OCI-LY7 (cell line): ENCODE data around the gene ROMO1. TPM values are rescaled to one million over a fixed set of nuclear protein-coding genes. Genes with fewer than 3 reads are reported as not detected.

Source experiments
- BruUV-seq: library from RNA; stranded (reverse); fragments of 400-500 nt; replicated peaks from 2 replicates; lab custom pipeline; 2021; lab: Mats Ljungman, UMichigan
- CTCF ChIA-PET: fragments of 300-600 bp; sonication (Branson Sonifier 250); formaldehyde crosslinking; loops from one replicate; lab custom pipeline; 2022; ENCODE audit warnings: antibody characterized with exemption; ENCODE audit not compliant: unreplicated experiment; lab: Charles Lee
- POLR2A ChIA-PET: fragments of 300-600 bp; sonication (Branson Sonifier 250); formaldehyde crosslinking; loops from one replicate; lab custom pipeline; 2022; ENCODE audit warnings: antibody characterized with exemption; lab: Charles Lee
- DNase-seq: peaks from one replicate; pipeline ENCODE4 v3.0.0-alpha.2; 2015; ENCODE audit warnings: low spot score
- H2AFZ ChIP-seq: fragments of 200-600 bp; sonication (generic), shearing (Covaris generic); 2 replicates; pipeline ENCODE4 v1.6.1; 2014; ENCODE audit warnings: mild to moderate bottlenecking, antibody characterized with exemption, low read length, moderate library complexity
- H3K27ac ChIP-seq: fragments of 200-600 bp; sonication (generic); 2 replicates; pipeline ENCODE4 v1.5.1; 2014; ENCODE audit warnings: mixed run types, low read depth, mild to moderate bottlenecking, moderate library complexity, low read length, inconsistent platforms; ENCODE audit not compliant: poor library complexity, severe bottlenecking
- H3K36me3 ChIP-seq: fragments of 200-600 bp; sonication (generic); 2 replicates; pipeline ENCODE4 v1.6.1; 2014; ENCODE audit warnings: mild to moderate bottlenecking, antibody characterized with exemption, low read length, moderate library complexity, mixed read lengths; ENCODE audit not compliant: insufficient read depth
- H3K4me1 ChIP-seq: fragments of 200-600 bp; sonication (generic); 2 replicates; pipeline ENCODE4 v1.5.1; 2014; ENCODE audit warnings: mild to moderate bottlenecking, low read length; ENCODE audit not compliant: insufficient read depth, poor library complexity, severe bottlenecking
- H3K4me2 ChIP-seq: fragments of 200-600 bp; sonication (generic); 2 replicates; pipeline ENCODE4 v1.6.1; 2014; ENCODE audit warnings: mild to moderate bottlenecking, low read length
- H3K4me3 ChIP-seq: fragments of 200-600 bp; sonication (generic); 2 replicates; pipeline ENCODE4 v1.5.1; 2014; ENCODE audit warnings: mild to moderate bottlenecking, low read depth, low read length; ENCODE audit not compliant: poor library complexity, severe bottlenecking
- H3K79me2 ChIP-seq: fragments of 200-600 bp; sonication (generic); 2 replicates; pipeline ENCODE4 v1.6.1; 2016; ENCODE audit warnings: low read depth, mild to moderate bottlenecking, low read length, moderate library complexity, mixed read lengths; ENCODE audit not compliant: insufficient read depth
- H3K9me2 ChIP-seq: fragments of 200-600 bp; sonication (generic); 2 replicates; pipeline ENCODE4 v1.6.1; 2016; ENCODE audit warnings: mild to moderate bottlenecking, low read length, mixed read lengths; ENCODE audit not compliant: insufficient read depth
- H3K9me3 ChIP-seq: fragments of 200-600 bp; sonication (generic); 2 replicates; pipeline ENCODE4 v1.6.1; 2014; ENCODE audit warnings: mild to moderate bottlenecking, mixed run types, low read length, mixed read lengths
- H4K20me1 ChIP-seq: fragments of 200-600 bp; sonication (generic); 2 replicates; pipeline ENCODE4 v1.6.1; 2014; ENCODE audit warnings: mild to moderate bottlenecking, antibody characterized with exemption, low read length, moderate library complexity, mixed read lengths; ENCODE audit not compliant: insufficient read depth
- EZH2phosphoT487 ChIP-seq: fragments of 200-600 bp; sonication (generic); IDR thresholded peaks from 2 replicates; pipeline ENCODE4 v1.6.1; 2018; ENCODE audit warnings: low read depth, borderline replicate concordance, mild to moderate bottlenecking, mixed run types, antibody characterized with exemption, low read length, moderate library complexity, mixed read lengths
- intact Hi-C: fragments of 100-400 bp; cut with micrococcal nuclease; formaldehyde crosslinking; loops from one replicate; pipeline ENCODE4 v1.10.0; 2022; ENCODE audit not compliant: unreplicated experiment
- total RNA-seq, 2 experiments: library from RNA; depleted of rRNA in 1 of 2; stranded (reverse); fragments of >200 nt in 1 of 2; shearing (Covaris generic) in 1 of 2; gene quantifications; 2 replicates each; pipeline ENCODE4 v1.2.3, GENCODE V29; 2014 to 2022
- TF ChIP-seq, protein P1 (sequence below): fragments of 200-600 bp; sonication (generic); conservative IDR thresholded peaks from 2 replicates; pipeline ENCODE4 v1.5.1; 2014; ENCODE audit warnings: mild to moderate bottlenecking, antibody characterized with exemption, low read length, moderate library complexity, mixed read lengths

Gene ROMO1
- total RNA-seq, 2 experiments from 2014 or later, result 164 to 393 TPM

- H3K9me2 ChIP-seq, result no peaks in the 10 kb centered on the region
- no peak overlapping the region for H3K27ac ChIP-seq
- H3K4me1 ChIP-seq, result peaks cover 5% of the 10 kb centered on the region
- peaks cover 99% of the 10 kb centered on the region for H3K36me3 ChIP-seq
- TF ChIP-seq EZH2phosphoT487, result no peak
- TF ChIP-seq, protein P1, sequence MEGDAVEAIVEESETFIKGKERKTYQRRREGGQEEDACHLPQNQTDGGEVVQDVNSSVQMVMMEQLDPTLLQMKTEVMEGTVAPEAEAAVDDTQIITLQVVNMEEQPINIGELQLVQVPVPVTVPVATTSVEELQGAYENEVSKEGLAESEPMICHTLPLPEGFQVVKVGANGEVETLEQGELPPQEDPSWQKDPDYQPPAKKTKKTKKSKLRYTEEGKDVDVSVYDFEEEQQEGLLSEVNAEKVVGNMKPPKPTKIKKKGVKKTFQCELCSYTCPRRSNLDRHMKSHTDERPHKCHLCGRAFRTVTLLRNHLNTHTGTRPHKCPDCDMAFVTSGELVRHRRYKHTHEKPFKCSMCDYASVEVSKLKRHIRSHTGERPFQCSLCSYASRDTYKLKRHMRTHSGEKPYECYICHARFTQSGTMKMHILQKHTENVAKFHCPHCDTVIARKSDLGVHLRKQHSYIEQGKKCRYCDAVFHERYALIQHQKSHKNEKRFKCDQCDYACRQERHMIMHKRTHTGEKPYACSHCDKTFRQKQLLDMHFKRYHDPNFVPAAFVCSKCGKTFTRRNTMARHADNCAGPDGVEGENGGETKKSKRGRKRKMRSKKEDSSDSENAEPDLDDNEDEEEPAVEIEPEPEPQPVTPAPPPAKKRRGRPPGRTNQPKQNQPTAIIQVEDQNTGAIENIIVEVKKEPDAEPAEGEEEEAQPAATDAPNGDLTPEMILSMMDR, result no peak
- H4K20me1 ChIP-seq, result peaks cover 46% of the 10 kb centered on the region
- BruUV-seq, result no TSS peak
- ChIA-PET CTCF (no interaction called here), POLR2A (interaction anchor here (0.7 to 1.3 kb wide), 2 partner anchors 13 to 17 kb away, joined by 3 read pairs; partner anchors contain the start of gene RBM39)
- H3K4me2 ChIP-seq, result no peak overlapping the region
- intact Hi-C loops, result no loop called here
- no peak for DNase-seq
- no peak overlapping the region for H3K4me3 ChIP-seq
- peaks cover 95% of the 10 kb centered on the region for H3K79me2 ChIP-seq
- H3K9me3 ChIP-seq, result no peaks in the 10 kb centered on the region
- no peak overlapping the region for H2AFZ ChIP-seq
Observed at GRCh38 chr20:35729283-35729807, 30.1 kb downstream of the ROMO1 start.

DNA sequence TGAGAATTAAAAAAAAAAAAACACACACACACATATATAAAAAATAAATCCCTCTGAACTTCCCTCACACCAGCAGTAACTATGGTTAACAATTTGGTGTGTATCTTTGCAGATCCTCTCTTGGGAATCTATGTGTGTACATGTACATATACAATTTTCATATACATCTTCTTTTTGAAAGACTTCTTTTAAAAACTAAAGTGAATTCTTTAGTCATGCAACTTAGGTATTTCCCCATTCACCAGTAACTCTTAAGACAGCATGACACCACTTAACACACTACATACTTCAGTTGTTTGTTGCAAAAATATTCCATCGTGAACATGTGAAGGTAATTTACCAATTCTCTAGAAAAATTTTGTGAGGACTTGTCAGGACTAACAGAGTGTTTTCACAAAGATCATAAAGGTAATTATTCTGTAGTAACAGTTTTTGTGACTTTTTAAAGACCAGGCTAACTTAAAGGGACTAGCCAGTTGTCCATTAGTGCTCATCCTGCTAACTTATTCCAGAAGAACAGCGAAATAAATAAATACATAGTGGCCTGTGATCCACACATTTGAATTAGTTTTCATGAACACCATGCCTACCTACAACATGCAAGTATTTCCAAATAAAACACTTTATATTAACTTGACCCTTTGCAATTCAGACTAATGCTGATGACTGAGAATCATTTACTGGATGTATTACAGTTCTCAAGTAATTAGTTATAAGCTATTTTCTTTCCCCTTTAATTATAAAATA lies 30.8 kb downstream of the ROMO1 start:
- no peak overlapping the region for H2AFZ ChIP-seq

More for the DNA sequence above, 30.8 kb downstream of the ROMO1 start:
- Histone ChIP-seq H3K4me1 (peaks cover 11% of the 10 kb centered on the region), H3K79me2 (peaks cover 95% of the 10 kb centered on the region), H3K4me2 (no peak overlapping the region), H3K36me3 (peaks cover 99% of the 10 kb centered on the region), H3K9me3 (no peaks in the 10 kb centered on the region), H4K20me1 (peaks cover 50% of the 10 kb centered on the region), H3K27ac (no peak overlapping the region), H3K4me3 (no peak overlapping the region), H3K9me2 (no peaks in the 10 kb centered on the region)
- intact Hi-C loops, result no loop called here
- no TSS peak for BruUV-seq
- CTCF ChIA-PET, result no interaction called here
- no peak for DNase-seq
- POLR2A ChIA-PET, result interaction anchor here (0.7 to 1.3 kb wide), 6 partner anchors 10 to 21 kb away, joined by 3 to 6 read pairs (median 4); partner anchors contain the start of gene RBM39
- TF ChIP-seq EZH2phosphoT487, result no peak
- TF ChIP-seq, protein P1, result no peak
